IPS-18a (cell line): ENCODE measurements around the gene LCN6.
"Not testable (repeated sequence)": the region's sequence is repeated elsewhere in the genome, so short reads cannot be mapped to it uniquely, and the experiment has no call there.

Experiments used
- H3K27ac ChIP-seq: one replicate; pipeline ENCODE4 v1.5.1; 2013; ENCODE audit warnings: low read length
- H3K27me3 ChIP-seq: one replicate; pipeline ENCODE4 v1.6.1; 2013; ENCODE audit warnings: mild to moderate bottlenecking, low read length; ENCODE audit not compliant: control insufficient read depth, insufficient read depth
- H3K36me3 ChIP-seq: one replicate; pipeline ENCODE4 v1.6.1; 2013; ENCODE audit warnings: low read depth, low read length; ENCODE audit not compliant: control insufficient read depth
- H3K4me1 ChIP-seq: one replicate; pipeline ENCODE4 v1.6.1; 2013; ENCODE audit warnings: low read depth, low read length; ENCODE audit not compliant: control insufficient read depth
- H3K4me3 ChIP-seq: one replicate; pipeline ENCODE4 v1.5.1; 2013; ENCODE audit warnings: low read length
- H3K9ac ChIP-seq: one replicate; pipeline ENCODE4 v1.6.1; 2013; ENCODE audit warnings: mild to moderate bottlenecking, low read length, moderate library complexity
- H3K9me3 ChIP-seq: one replicate; pipeline ENCODE4 v1.6.1; 2013; ENCODE audit warnings: low read depth, low read length; ENCODE audit not compliant: control insufficient read depth

LCN6 gene

GRCh38 chr9:136755302-136756133 lies 7.2 kb upstream of the LCN6 start:
- not testable (repeated sequence) for H3K36me3 ChIP-seq, H3K27ac ChIP-seq, H3K9ac ChIP-seq, H3K4me3 ChIP-seq, H3K9me3 ChIP-seq, H3K4me1 ChIP-seq, H3K27me3 ChIP-seq

- no peaks in the 10 kb centered on the region for H3K36me3 ChIP-seq
- no peaks in the 10 kb centered on the region for H3K9me3 ChIP-seq
- H3K27ac ChIP-seq: no peak overlapping the region
- H3K4me1 ChIP-seq: no peaks in the 10 kb centered on the region
- no peak overlapping the region for H3K4me3 ChIP-seq
- no peaks in the 10 kb centered on the region for H3K27me3 ChIP-seq
- H3K9ac ChIP-seq: no peak overlapping the region
These were observed 6.4 kb upstream of the LCN6 start for GRCh38 chr9:136754626-136755301.

GRCh38 chr9:136754059-136754572 lies 5.8 kb upstream of the LCN6 start:
- no peaks in the 10 kb centered on the region for H3K27me3 ChIP-seq
- no peaks in the 10 kb centered on the region for H3K4me1 ChIP-seq

GRCh38 chr9:136753371-136754058 lies 5.2 kb upstream of the LCN6 start:
- no peaks in the 10 kb centered on the region for H3K4me1 ChIP-seq
- H3K9me3 ChIP-seq: no peaks in the 10 kb centered on the region
- no peaks in the 10 kb centered on the region for H3K27me3 ChIP-seq
- H3K4me3 ChIP-seq: no peak overlapping the region
- no peak overlapping the region for H3K27ac ChIP-seq
- H3K36me3 ChIP-seq: no peaks in the 10 kb centered on the region
- no peak overlapping the region for H3K9ac ChIP-seq

More at GRCh38 chr9:136754059-136754572, 5.8 kb upstream of the LCN6 start:
- Histone ChIP-seq H3K4me3 (no peak overlapping the region), H3K27ac (no peak overlapping the region), H3K9me3 (no peaks in the 10 kb centered on the region), H3K36me3 (no peaks in the 10 kb centered on the region), H3K9ac (no peak overlapping the region)

- Histone ChIP-seq H3K27me3 (no peaks in the 10 kb centered on the region), H3K9me3 (no peaks in the 10 kb centered on the region), H3K27ac (no peak overlapping the region), H3K4me1 (no peaks in the 10 kb centered on the region), H3K36me3 (no peaks in the 10 kb centered on the region), H3K9ac (no peak overlapping the region), H3K4me3 (no peak overlapping the region)
These were observed 3.5 kb upstream of the LCN6 start for GRCh38 chr9:136751814-136752213.

GRCh38 chr9:136751244-136751643 lies 2.9 kb upstream of the LCN6 start:
- no peaks in the 10 kb centered on the region for H3K27me3 ChIP-seq
- no peaks in the 10 kb centered on the region for H3K9me3 ChIP-seq
- no peaks in the 10 kb centered on the region for H3K36me3 ChIP-seq
- H3K4me3 ChIP-seq: no peak overlapping the region
- no peak overlapping the region for H3K27ac ChIP-seq
- no peaks in the 10 kb centered on the region for H3K4me1 ChIP-seq
- H3K9ac ChIP-seq: no peak overlapping the region

- no peaks in the 10 kb centered on the region for H3K9me3 ChIP-seq
- no peaks in the 10 kb centered on the region for H3K27me3 ChIP-seq
- H3K27ac ChIP-seq: no peak overlapping the region
- no peaks in the 10 kb centered on the region for H3K36me3 ChIP-seq
- H3K9ac ChIP-seq: no peak overlapping the region
- no peaks in the 10 kb centered on the region for H3K4me1 ChIP-seq
- H3K4me3 ChIP-seq: no peak overlapping the region
These were observed 2.2 kb upstream of the LCN6 start for GRCh38 chr9:136750526-136750925.

- Histone ChIP-seq H3K4me1 (no peaks in the 10 kb centered on the region), H3K27ac (no peak overlapping the region), H3K4me3 (no peak overlapping the region), H3K27me3 (no peaks in the 10 kb centered on the region), H3K9ac (no peak overlapping the region), H3K36me3 (no peaks in the 10 kb centered on the region), H3K9me3 (no peaks in the 10 kb centered on the region)
These were observed 614 bp upstream of the LCN6 start for GRCh38 chr9:136748666-136749611.

- Histone ChIP-seq H3K4me1 (no peaks in the 10 kb centered on the region), H3K9ac (no peak overlapping the region), H3K27ac (no peak overlapping the region), H3K4me3 (no peak overlapping the region), H3K36me3 (no peaks in the 10 kb centered on the region), H3K27me3 (no peaks in the 10 kb centered on the region), H3K9me3 (no peaks in the 10 kb centered on the region)
These were observed 914 bp downstream of the LCN6 start for GRCh38 chr9:136747161-136748060.

- H3K4me1 ChIP-seq: no peaks in the 10 kb centered on the region
- no peaks in the 10 kb centered on the region for H3K9me3 ChIP-seq
- no peak overlapping the region for H3K27ac ChIP-seq
- H3K27me3 ChIP-seq: no peaks in the 10 kb centered on the region
- no peaks in the 10 kb centered on the region for H3K36me3 ChIP-seq
- no peak overlapping the region for H3K9ac ChIP-seq
- H3K4me3 ChIP-seq: no peak overlapping the region
These were observed 1.7 kb downstream of the LCN6 start for GRCh38 chr9:136746621-136747020.
